Ascending aorta (tissue), 2 donors: ENCODE results near the gene TBC1D14. TPM values are rescaled to one million over a fixed set of nuclear protein-coding genes. Genes with fewer than 3 reads are reported as not detected.

Source experiments
- DNase-seq, 2 donors: peaks; one replicate each; pipeline ENCODE4 v3.0.0-alpha.2; 2019; ENCODE audit warnings: low spot score in 2 of 2
- H3K27ac ChIP-seq, 2 donors: fragments of 200-600 bp; sonication (generic); one replicate each; pipeline ENCODE4 v1.5.1; 2016 to 2017; ENCODE audit warnings: mild to moderate bottlenecking in 1 of 2
- H3K27me3 ChIP-seq: fragments of 200-600 bp; sonication (generic); one replicate; pipeline ENCODE4 v1.5.1; 2017
- H3K36me3 ChIP-seq, 2 donors: fragments of 200-600 bp; sonication (generic); one replicate each; pipeline ENCODE4 v1.5.1; 2016
- H3K4me1 ChIP-seq, 2 donors: fragments of 200-600 bp; sonication (generic); one replicate each; pipeline ENCODE4 v1.5.1; 2016 to 2017; ENCODE audit warnings: mild to moderate bottlenecking in 1 of 2
- H3K4me3 ChIP-seq, 2 donors: fragments of 200-600 bp; sonication (generic); one replicate each; pipeline ENCODE4 v1.5.1; 2016 to 2017; ENCODE audit warnings: mild to moderate bottlenecking in 1 of 2
- H3K9me3 ChIP-seq, 2 donors: fragments of 200-600 bp; sonication (generic); one replicate each; pipeline ENCODE4 v1.5.1; 2016
- intact Hi-C: fragments of 100-400 bp; cut with DNase I; formaldehyde crosslinking; loops from one replicate; pipeline ENCODE4 v1.15.1; 2023
- total RNA-seq: library from RNA; depleted of rRNA; stranded (reverse); fragments of >200 nt; gene quantifications from one replicate; pipeline ENCODE4 v1.1.0, GENCODE V29; 2016
- TF ChIP-seq, protein P1 (sequence below), 3 experiments: fragments of 200-600 bp in 2 of 3; fragments of 450-650 bp in 1 of 3; sonication (generic) in 2 of 3; IDR thresholded peaks; one replicate each; pipeline ENCODE4 v1.5.1; 2016 to 2019; ENCODE audit warnings: antibody characterized with exemption in 3 of 3, mild to moderate bottlenecking in 1 of 3, moderate library complexity in 1 of 3

TBC1D14 gene
- total RNA-seq, 1 donor from 2014 or later = 26.4 TPM

DNA sequence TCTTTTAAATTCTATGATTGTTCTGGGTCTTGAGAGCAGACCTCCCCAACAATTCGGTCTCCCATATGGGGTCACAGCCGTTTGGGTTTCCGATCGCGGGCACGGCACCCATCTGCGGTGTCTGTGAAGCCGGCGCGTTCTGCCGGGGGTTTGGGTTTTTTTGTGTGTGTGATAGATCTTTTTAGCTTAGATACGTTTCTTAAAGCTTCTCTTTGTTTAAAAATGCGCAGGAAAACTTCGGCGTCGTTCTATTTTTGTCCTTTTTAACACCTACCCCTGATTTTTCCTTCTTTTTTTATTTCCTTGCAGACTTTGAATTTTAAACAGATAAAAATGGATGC is 34.2 kb downstream of the TBC1D14 start:
- DNase-seq = no peak
- Histone ChIP-seq H3K36me3 (no peaks in the 10 kb centered on the region), H3K4me3 (no peak overlapping the region), H3K27me3 (no peaks in the 10 kb centered on the region), H3K27ac (peak overlapping the region; percentile 9 to 12), H3K9me3 (no peaks in the 10 kb centered on the region), H3K4me1 (peaks cover 0 to 17% of the 10 kb centered on the region in 2 donors)
- TF ChIP-seq, protein P1, sequence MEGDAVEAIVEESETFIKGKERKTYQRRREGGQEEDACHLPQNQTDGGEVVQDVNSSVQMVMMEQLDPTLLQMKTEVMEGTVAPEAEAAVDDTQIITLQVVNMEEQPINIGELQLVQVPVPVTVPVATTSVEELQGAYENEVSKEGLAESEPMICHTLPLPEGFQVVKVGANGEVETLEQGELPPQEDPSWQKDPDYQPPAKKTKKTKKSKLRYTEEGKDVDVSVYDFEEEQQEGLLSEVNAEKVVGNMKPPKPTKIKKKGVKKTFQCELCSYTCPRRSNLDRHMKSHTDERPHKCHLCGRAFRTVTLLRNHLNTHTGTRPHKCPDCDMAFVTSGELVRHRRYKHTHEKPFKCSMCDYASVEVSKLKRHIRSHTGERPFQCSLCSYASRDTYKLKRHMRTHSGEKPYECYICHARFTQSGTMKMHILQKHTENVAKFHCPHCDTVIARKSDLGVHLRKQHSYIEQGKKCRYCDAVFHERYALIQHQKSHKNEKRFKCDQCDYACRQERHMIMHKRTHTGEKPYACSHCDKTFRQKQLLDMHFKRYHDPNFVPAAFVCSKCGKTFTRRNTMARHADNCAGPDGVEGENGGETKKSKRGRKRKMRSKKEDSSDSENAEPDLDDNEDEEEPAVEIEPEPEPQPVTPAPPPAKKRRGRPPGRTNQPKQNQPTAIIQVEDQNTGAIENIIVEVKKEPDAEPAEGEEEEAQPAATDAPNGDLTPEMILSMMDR (IDR thresholded peaks at IDR 0.05) = no peak
- intact Hi-C loops = no loop called here

DNA sequence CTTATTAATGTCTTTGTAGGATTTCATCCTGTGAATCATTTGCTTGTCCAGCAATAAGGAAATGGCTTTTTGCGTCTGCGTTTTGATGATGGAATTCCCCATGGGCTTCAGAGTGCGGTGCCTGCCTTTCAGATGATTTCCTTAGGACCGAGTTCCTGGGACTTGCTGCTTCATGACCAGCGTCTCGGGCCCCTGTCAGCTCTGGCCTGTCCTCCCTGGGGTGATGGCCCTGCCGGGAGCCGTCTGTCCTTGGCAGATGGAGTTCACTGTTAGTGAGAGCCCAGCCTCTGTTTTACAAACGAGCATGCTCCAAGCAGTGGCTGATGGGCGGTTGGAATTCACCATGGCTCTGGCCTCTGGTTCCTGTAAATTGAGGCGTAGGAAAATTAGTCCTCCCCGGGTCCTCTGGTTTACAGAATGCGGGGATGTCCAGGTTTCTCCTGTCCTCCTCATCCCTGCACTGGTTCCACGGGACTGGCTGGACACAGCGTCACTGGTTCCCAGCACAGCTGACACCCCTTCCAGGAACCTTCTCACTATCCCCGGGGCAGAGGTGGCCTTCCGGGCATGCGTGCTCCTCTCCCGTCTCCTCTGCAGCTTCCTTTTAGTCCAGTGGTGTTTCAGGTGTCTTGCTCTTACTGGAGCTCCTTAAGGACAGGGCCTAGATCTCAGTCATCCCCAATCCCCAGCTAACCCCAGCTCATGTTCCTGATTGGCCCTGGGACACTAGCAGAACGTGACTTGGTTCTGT is 34.9 kb downstream of the TBC1D14 start:
- intact Hi-C loops = no loop called here
- Histone ChIP-seq H3K36me3 (no peaks in the 10 kb centered on the region), H3K27ac (peak overlapping the region in 1 of 2 donors; percentile 9), H3K9me3 (no peaks in the 10 kb centered on the region), H3K4me1 (peaks cover 0 to 17% of the 10 kb centered on the region in 2 donors), H3K4me3 (no peak overlapping the region), H3K27me3 (no peaks in the 10 kb centered on the region)
- no peak for DNase-seq
- TF ChIP-seq, protein P1 (IDR thresholded peaks at IDR 0.05) = no peak

DNA sequence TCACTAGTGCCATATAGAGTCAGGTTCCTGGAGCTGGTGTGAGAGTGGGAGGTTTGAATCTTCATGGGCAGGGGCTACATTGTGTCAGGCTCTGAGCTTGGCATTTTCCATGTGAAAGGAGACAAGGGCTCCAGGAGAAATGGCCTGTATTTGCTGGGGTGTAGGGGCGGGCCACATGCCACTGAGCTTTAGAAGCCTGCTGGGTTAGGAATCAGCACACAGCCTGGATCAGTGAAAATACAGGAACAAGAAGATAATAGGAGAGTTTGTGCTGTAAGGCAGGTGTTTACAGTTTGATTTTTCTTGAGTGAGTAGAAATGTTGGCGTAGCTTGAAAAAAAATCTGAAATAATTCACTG is 35.4 kb downstream of the TBC1D14 start:
- no peak for DNase-seq
- Histone ChIP-seq H3K4me1 (peaks cover 0 to 17% of the 10 kb centered on the region in 2 donors), H3K27me3 (no peaks in the 10 kb centered on the region), H3K4me3 (no peak overlapping the region), H3K9me3 (no peaks in the 10 kb centered on the region), H3K27ac (no peak overlapping the region), H3K36me3 (no peaks in the 10 kb centered on the region)
- intact Hi-C loops = no loop called here
- TF ChIP-seq, protein P1 (IDR thresholded peaks at IDR 0.05) = no peak

DNA sequence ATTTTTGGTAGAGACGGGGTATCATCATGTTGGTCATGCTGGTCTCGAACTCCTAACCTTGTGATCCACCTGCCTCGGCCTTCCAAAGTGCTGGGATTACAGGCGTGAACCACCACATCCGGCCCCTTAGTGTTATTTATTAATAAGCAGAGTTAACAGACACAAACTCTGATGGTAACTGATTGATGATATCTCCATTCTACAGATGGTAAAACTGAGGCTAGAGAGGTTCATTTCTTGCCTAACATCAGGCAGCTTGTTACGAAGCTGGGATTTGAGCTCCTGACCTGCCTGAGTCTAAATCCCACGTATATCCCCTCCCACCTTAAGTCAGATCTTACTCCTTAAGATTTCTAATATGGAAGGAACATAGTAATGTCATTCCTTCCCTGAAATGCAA is 36.9 kb downstream of the TBC1D14 start:
- intact Hi-C loops = no loop called here
- Histone ChIP-seq H3K36me3 (no peaks in the 10 kb centered on the region), H3K4me3 (no peak overlapping the region), H3K9me3 (no peaks in the 10 kb centered on the region), H3K27me3 (no peaks in the 10 kb centered on the region), H3K27ac (no peak overlapping the region), H3K4me1 (peaks cover 0 to 11% of the 10 kb centered on the region in 2 donors)
- no peak for DNase-seq
- TF ChIP-seq, protein P1 (IDR thresholded peaks at IDR 0.05) = no peak

DNA sequence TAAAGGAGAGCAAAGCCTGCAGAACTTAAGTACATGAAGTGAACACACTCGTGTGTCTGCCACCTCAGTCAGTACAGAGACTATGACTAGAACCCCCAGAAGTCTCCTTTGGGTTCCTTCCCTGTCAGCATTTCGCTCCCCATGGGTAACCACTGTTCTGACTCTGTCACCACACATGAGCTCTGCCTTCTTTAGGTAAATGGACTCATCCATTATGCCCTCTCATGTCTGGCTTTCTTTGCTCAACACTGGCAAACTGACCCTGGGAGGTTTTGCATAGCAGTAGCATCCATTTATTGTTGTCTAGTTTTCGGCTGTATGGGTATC is 38.5 kb downstream of the TBC1D14 start:
- Histone ChIP-seq H3K4me1 (no peaks in the 10 kb centered on the region), H3K36me3 (no peaks in the 10 kb centered on the region), H3K27ac (no peak overlapping the region), H3K27me3 (no peaks in the 10 kb centered on the region), H3K4me3 (no peak overlapping the region), H3K9me3 (no peaks in the 10 kb centered on the region)
- no peak for DNase-seq
- intact Hi-C loops = no loop called here
- TF ChIP-seq, protein P1 (IDR thresholded peaks at IDR 0.05) = no peak
